Measurements from ENCODE around the gene ACCSL.
A peak's percentile ranks its signal among the peaks of the same experiment; 100 is the strongest.

The ACCSL gene

GRCh38 chr11:44065841-44066731 lies 18.3 kb downstream of the ACCSL start, which contains the start of gene ACCS:
Gene ACCS, plus strand, starts transcription at chr11:44066270. Its CDS starts 1,358 bp downstream, at chr11:44067628.
- peak; percentile 92 for DNase-seq

GRCh38 chr11:44066732-44067141 lies 19.0 kb downstream of the ACCSL start:
- DNase-seq, result no peak

GRCh38 chr11:44067266-44067665 lies 19.5 kb downstream of the ACCSL start:
- DNase-seq, result no peak

- no peak for DNase-seq
Observed at GRCh38 chr11:44068180-44068579, 20.4 kb downstream of the ACCSL start.

GRCh38 chr11:44071157-44071556 lies 23.4 kb downstream of the ACCSL start:
- DNase-seq, result no peak

GRCh38 chr11:44072757-44073658 lies 25.2 kb downstream of the ACCSL start:
- DNase-seq, result no peak

- DNase-seq, result no peak
Observed at GRCh38 chr11:44078794-44079193, 31.0 kb downstream of the ACCSL start.

- no peak for DNase-seq
Observed at GRCh38 chr11:44079376-44079775, 31.6 kb downstream of the ACCSL start.

GRCh38 chr11:44080951-44081350 lies 33.2 kb downstream of the ACCSL start:
- DNase-seq, result no peak

GRCh38 chr11:44082645-44083044 lies 34.9 kb downstream of the ACCSL start:
- DNase-seq, result no peak

- no peak for DNase-seq
Observed at GRCh38 chr11:44083433-44083832, 35.7 kb downstream of the ACCSL start.

- no peak for DNase-seq
Observed at GRCh38 chr11:44083906-44084305, 36.1 kb downstream of the ACCSL start.

- DNase-seq, result no peak
Observed at GRCh38 chr11:44085330-44085729, 37.5 kb downstream of the ACCSL start.

GRCh38 chr11:44088377-44088776 lies 40.6 kb downstream of the ACCSL start:
- no peak for DNase-seq

GRCh38 chr11:44088871-44089270 lies 41.1 kb downstream of the ACCSL start:
- DNase-seq, result no peak

GRCh38 chr11:44090539-44090938 lies 42.8 kb downstream of the ACCSL start:
- no peak for DNase-seq

GRCh38 chr11:44094260-44094868 lies 46.6 kb downstream of the ACCSL start:
- peak; percentile 80 for DNase-seq

- DNase-seq, result peak; percentile 74
Observed at GRCh38 chr11:44095506-44096359, 48.0 kb downstream of the ACCSL start, which contains the start of gene EXT2. Gene EXT2, plus strand, starts transcription at chr11:44095678. Its CDS starts 12,035 bp downstream, at chr11:44107713.

GRCh38 chr11:44096360-44097185 lies 48.8 kb downstream of the ACCSL start:
- no peak for DNase-seq

GRCh38 chr11:44097821-44098220 lies 50.0 kb downstream of the ACCSL start:
- no peak for DNase-seq

GRCh38 chr11:44101098-44101497 lies 53.3 kb downstream of the ACCSL start:
- DNase-seq, result no peak
